T47D (cell line): ENCODE measurements around the gene CRACR2A.

Experiments
- DNase-seq, 2 experiments: peaks; one replicate each; pipeline versions ENCODE4 v3.0.0 to v3.0.0-alpha.2; 2011 to 2012; ENCODE audit warnings: low read depth in 1 of 2, low spot score in 1 of 2
- JUND ChIP-seq: IDR thresholded peaks from 2 replicates; pipeline ENCODE4 v1.6.1; 2012; ENCODE audit warnings: low read depth
- in situ Hi-C: cut with HindIII; loops from 2 replicates; pipeline ENCODE4 v1.10.0; 2016; ENCODE audit warnings: low sequenced_read_pairs, low pct_unique_long_range_greater_than_20kb

CRACR2A gene

DNA sequence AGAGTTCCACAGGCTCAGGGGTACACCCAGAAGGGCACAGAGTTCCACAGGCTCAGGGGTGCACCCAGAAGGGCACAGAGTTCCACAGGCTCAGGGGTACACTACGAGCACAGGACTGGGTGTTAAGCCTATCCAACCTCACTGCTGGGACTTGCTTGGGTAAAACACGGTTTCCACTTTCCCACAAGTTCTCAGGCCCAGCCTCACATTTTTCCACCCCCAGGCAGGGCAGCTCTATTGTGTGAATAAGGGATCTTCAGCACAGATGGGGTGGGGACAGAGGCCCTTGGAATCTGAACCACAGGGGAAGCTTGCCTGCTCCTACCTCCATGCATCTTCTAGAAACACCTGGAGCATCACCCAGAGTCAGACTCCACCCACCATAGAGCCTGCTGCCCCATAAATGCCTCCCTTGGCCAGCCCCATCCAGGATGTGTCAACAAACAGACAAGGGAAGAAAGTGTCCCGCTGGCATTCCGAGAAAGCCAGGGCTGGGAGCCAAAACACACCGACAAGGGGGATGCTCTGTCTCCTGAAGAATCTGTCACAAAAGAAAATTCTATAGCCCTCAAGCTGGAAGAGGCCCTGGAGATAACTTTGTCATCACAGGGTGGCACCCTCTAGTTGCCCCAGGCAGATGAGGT, 4.8 kb downstream of the CRACR2A start:
- DNase-seq = peak; percentile 37 to 86
- in situ Hi-C loops = no loop called here
- TF ChIP-seq JUND = no peak

DNA sequence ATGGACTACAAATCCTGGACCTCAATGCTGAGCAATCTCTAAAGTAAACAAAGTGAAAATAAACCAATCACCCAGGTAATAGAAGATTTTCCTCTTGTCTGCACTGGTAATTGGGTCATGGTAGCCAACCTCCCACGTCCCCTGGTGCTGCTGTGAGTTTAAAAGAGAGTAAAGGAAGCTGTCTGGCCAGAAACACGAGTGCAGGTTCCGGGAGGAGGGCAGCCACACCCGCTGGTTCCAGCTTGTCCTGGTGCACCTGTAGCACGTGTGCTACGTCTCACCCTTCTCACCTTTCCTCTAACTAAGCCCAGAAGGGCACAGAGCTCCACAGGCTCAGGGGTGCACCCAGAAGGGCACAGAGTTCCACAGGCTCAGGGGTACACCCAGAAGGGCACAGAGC, 5.4 kb downstream of the CRACR2A start:
- TF ChIP-seq JUND = no peak
- DNase-seq = peak in 1 of 2 experiments; percentile 41
- in situ Hi-C loops = no loop called here

DNA sequence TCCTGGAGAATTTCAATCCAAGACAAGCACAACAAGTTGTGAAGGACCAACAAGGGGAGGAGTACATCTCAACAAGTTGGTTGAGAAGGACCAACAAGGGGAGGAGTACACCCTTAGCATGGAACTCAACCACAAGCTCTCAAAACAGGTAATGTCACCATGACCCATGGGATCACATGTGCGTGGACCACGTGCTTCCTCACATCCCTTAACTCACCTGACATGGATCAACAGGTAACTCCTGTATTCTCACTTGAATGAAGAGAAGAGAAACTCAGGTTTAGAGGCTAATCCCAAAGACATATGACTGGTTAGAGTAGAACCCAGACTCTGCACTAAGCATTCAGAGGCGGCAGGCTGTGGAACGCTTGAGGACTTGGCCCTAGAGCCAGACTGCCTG, 6.2 kb downstream of the CRACR2A start:
- TF ChIP-seq JUND = no peak
- in situ Hi-C loops = no loop called here
- DNase-seq = no peak

DNA sequence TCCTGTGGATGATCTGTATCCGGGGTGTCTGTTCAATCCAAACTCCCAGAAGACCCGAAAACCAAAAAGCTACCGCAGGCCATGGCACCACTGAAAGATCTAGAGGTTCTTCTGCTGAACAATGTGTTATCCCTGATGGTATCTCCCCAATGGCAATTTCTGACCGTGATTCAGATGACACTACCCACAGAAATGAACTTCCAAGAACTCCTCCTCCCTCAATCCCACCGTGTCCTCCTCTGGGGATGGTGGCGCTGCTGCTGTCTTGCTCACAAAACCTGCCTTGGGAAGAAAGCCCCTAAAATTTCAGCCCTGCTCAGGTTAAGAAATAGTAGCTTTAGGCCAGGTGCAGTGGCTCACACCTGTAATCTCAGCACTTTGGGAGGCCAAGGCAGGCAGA, 7.8 kb downstream of the CRACR2A start:
- TF ChIP-seq JUND = no peak
- no peak for DNase-seq
- in situ Hi-C loops = no loop called here

DNA sequence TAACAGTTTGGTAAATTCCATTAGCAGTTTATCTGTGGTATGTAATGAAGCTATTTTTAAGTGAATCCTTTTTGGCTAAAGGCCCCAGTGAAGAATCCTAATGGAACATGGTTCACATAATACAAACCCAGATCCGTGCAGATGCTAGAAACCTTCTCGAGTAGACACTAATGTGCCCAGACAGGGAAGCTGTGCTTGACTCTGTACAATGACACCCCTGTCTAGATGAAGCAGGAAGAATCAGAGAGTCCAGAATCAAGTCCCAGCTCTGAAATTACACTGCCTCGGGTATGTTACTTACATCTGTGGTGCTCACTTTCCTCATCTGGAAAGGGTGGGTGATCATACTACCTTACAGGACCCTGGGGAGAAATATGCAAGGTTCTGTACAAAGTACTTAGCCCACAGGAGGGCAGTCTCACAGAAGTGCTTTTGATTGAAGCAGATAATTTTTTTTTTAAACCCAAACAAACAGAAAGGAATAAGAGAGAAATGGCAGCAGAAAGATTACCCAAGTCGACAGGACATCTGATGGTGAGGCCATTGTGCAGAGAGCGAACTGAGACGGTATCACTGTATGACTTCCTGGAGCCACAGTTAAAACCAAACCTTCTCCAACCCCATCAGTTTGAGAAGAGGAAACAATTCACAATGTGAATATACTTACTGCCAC, 8.5 kb downstream of the CRACR2A start:
- no peak for DNase-seq
- in situ Hi-C loops = no loop called here
- no peak for TF ChIP-seq JUND

DNA sequence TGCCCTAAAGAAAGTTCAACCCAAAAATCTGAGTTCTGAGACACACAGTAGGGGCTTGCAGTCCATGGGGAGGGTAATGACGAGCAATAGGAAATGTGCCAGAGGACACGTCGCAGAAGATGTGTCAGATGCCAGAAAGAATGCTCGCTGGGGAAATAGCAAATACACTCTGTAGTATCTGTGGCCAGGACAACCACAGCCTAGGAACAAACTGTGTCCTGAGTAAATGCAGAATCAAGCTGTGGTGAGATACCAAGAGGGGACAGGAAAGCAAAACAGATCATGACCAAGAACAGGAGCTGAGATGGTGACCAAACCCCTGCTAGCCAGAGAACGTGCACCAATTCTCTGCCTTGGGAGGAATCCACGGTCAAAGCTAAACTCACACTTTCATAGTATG, 9.1 kb downstream of the CRACR2A start:
- DNase-seq = no peak
- TF ChIP-seq JUND = no peak
- in situ Hi-C loops = no loop called here

DNA sequence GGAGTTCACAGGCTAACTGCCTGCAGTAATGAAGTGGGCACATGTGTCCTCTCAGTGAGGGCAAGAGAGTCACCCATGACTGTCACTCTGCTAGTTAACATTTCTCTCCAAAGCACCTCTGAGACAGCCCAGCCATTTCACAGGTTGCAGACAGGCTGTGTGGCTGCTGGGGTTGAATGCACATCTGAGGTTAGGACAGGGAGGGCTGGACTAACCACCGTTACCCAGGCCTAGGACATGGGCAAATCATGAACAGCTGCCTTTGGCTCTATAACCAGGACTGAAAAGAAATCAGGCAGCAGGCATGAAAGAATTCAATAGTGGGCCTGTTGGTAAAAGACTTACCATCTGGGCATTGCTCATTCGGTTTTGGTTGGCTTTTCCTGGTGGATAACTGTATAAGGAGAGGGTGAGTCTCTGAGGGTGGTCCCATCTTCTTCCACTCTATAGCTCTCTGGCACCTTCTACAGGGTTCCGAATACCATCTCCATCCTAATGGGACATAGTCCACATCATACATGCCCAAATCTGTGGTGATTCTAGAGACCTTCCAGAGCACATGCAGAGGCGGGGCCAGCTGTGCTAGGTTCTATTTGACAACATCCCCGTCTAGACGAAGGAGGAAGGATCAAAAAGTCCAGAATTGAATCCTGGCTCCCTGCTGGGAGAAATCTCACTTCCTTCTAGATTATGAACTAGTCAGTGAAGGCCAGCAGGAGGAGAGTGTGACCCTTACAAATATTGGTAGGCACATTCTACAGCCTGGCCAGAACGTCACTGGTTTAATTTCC, 10.8 kb downstream of the CRACR2A start:
- no peak for DNase-seq
- TF ChIP-seq JUND = no peak
- in situ Hi-C loops = no loop called here

DNA sequence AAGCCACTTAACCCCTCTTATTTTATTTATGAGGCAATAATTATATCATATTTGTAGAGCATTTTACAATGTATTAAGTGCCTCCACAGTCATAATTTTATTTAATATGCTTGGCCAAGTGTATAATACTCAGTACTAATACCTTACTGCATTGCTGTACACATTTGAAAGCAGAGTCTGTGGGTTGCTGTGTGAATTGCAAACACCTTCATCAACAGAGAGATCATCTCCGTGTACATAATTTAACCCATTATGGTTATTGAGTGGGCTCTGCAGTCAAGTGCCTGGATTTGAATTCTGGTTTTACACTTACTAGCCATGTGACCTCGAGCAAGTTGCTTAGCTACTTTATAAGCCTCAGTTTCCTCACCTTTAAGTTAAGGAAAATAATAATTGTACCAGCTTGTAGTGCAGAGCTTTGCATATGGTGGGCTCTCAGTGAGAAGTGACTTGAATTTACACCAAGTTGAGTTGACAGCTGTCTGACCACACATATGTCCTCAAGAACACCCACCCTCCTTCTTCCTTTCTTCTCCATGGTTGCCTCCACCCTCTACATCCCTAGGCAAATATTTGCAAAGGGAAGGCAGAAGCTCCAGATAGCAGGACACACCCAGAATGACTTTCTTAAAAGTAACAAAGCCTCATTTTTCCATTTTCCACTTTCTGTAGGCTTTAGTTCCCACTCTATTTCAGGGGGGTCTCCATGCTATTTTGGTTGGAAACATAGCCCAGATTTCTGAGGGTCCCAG, 12.3 kb downstream of the CRACR2A start:
- in situ Hi-C loops = no loop called here
- TF ChIP-seq JUND = no peak
- no peak for DNase-seq

DNA sequence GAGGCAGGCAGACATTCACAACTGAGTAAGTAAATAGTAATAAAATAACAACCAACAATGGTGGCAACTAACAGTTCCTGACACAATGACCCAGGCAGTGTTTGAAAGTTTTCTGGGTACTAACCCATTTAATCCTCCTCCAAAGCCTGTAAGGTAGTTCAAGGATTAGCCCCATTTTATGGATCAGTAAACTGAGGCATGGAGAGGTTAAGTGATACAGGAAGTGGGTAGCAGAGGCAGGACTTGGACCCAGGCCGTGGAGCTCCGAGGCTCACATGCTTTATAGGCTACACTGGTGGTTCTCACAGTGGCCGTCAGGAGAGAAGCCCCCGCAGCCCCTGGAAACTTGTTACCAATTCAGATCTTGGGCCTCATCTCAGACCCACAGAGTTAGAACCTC, 17.5 kb downstream of the CRACR2A start:
- DNase-seq = no peak
- no peak for TF ChIP-seq JUND
- in situ Hi-C loops = no loop called here

DNA sequence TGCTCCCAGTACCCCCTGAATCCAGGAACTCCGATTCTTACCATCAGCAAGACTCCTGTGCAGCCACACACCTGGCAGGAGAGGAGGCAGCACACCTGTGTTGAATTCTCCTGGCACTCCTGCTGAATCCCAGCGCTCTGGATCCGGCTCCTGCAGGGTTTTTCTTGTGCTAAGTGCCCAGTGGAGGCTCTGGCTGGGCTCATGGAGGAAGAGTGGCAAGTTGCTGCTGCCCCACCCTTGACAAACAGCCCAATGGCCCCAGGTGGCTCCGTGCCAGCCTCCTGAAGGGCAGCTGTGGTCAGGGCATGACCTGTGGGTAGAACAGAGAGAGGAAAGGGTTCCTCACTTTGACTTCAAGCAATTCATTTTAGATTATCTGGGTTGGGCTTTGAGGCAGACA, 20.0 kb downstream of the CRACR2A start:
- TF ChIP-seq JUND = no peak
- in situ Hi-C loops = no loop called here
- DNase-seq = no peak

DNA sequence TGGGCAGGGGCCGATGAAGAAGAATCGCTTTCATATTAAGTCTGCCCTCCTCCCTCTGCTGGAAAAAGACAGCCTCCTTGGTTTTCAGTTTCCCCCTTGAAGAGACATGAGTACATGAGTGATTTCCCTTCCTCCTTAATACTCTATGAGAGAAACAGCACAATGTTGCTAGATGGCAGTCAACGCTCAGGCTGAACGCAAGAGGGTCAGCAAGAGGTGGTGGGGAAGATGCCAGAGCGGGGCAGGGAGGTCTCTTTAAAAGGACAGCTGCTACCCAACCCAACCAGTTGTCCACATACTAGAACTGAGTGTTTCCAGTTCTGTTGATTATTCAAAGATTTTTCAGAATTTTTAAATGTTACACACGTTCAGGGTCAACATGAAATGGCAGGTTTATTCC, 22.8 kb downstream of the CRACR2A start:
- DNase-seq = no peak
- in situ Hi-C loops = no loop called here

DNA sequence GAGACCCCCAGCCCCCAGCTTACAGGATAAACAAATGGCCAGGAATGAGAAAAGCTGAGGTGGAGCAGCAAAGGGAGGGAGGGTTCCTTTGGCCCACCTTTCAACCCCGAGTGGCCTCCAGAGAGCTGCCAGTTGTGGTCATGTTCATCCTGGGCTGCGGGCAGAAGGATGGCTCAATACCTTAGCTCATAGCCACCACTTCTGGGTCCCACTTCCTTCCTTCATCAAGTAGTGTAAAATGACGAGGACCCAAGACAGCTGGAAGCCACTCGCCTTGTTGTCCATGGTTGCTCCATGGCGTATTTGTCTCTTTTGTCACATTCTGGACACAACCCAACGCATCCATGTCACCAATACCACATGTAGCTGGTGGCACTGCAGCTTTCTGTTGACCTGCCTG, 24.2 kb downstream of the CRACR2A start:
- no peak for DNase-seq
- no peak for TF ChIP-seq JUND
- in situ Hi-C loops = no loop called here

More for the DNA sequence above, 22.8 kb downstream of the CRACR2A start:
- TF ChIP-seq JUND = no peak
